Effector CD4-positive, alpha-beta T cell (primary cell): ENCODE measurements around the gene INPP5A.
A peak's percentile ranks its signal among the peaks of the same experiment; 100 is the strongest.

Experiments
- DNase-seq: peaks from one replicate; pipeline ENCODE4 v3.0.0-alpha.2; 2020

The INPP5A gene

DNA sequence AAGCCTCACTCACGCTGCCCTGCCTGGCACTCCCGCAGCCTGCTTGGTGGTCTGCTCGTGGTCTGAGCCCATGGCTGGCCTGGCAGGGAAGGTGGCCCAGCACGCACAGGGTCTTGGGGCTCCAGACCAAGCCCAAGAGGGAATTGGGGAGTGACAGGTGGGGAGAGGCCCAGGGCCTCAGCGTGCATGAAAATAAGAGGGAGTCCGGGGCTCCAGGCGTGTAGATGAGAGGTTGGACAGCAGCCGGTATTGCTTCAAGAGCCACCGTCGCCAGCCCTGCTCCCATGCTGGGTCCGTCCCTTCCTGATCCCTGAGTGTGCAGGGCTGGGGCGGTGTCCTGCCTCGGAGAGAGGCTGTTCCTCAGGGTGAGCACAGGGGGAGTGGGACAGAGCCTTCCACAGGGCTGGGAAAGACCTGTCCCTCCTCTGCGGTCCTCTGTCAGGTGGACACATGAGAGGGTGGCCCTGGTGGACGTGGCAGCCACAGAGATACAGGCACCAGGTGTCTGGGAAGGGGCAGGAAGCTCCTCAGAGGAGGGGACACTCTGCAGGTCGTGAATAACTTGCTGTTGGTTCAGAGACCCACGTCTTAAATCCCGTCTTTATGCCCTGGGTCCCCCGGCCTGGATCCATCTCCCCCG is 113.1 kb downstream of the INPP5A start:
- no peak for DNase-seq

DNA sequence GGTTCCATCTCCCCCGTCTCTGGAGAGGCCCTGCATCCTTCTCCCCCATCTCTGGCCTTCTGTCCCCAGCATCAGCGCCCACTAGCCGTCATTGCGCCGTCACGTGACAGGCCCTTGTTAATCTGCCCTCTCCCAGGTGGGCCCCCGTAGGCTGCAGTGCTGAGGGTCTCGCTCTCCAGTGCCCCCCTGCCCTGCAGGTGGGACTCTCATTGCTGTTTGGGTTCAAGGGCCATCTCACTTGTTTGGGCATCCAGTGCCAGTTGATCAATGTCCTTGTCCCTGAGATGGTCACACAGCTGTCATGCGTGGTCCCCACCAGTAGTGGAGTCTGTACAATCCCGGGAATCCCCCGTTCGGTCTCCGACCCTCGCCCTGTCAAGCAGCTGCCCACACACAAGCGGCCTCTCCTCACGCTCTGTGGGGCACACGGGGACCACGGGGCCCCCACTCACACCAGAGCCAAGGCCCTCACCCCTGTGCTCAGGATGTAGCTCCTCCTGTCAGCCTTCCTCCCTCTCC is 114.0 kb downstream of the INPP5A start:
- DNase-seq, result no peak

DNA sequence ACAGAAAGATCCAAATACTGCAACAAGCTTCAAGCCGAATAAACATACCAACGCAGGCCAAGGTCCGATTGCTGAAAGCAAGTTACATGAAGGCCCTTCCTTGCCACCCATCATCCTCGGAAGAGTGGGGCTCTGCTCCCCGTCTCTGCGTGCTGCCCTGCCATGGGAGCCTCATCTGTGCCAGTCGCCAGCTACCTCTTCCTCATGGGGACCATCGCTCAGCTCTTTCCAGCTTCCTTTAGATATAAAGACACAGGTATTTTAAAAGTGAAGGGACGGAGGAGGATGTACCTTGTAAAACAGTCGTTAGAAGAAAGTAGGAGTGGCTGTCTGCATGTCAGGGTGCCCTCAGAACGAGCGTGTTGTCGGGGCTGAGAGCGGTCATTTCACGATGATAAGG is 114.9 kb downstream of the INPP5A start:
- no peak for DNase-seq

DNA sequence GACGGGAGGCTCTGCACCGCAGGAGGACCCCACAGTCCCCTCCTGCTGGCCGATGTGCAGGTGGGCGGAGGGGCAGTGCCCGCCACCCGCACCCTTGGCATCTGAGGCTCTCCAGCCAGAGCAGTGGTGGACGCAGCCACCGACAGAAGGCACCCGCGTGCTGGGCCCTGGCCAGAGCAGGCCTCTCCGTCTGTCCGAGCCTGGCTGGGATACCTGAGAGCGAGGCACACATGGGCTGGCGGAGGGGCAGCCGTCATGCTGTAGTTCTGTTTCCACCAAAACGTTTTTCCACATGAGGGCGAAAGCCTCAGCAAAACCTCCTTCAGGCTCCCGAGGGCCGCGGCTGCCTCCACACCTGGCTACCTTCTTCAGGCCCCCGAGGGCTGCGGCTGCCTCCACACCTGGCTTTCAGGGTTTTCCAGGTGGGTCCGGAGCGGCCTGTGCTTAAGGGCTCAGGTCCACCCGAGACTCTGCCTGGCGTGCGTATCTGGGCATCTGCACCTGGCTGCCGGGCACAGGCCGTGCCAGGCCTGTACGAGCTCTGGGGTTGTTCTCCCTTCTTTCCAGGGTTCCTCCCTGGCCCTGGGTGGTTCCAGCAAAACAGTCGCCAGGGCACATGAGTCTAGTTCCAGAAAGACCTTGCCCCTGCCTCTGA is 115.5 kb downstream of the INPP5A start:
- DNase-seq, result no peak

DNA sequence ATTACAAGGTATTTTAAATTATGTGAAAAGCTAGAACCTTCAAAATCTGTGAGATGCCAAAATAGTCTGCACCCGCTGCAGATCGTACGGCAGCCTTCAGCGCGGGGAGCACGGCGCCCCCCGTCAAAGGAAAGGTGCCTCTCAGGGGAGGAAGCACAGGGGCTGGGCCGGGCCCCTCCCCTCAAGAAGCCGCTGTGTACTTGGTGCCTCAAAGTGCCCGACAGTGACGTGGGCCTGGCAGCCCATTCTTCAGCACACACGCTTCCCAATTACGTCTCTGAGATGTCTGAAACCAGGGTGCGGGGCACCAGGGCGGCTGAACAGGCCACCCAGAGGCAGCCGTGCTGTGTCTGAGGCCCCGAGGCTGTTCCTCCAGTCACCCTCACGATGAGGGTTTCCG is 116.1 kb downstream of the INPP5A start:
- DNase-seq, result no peak

DNA sequence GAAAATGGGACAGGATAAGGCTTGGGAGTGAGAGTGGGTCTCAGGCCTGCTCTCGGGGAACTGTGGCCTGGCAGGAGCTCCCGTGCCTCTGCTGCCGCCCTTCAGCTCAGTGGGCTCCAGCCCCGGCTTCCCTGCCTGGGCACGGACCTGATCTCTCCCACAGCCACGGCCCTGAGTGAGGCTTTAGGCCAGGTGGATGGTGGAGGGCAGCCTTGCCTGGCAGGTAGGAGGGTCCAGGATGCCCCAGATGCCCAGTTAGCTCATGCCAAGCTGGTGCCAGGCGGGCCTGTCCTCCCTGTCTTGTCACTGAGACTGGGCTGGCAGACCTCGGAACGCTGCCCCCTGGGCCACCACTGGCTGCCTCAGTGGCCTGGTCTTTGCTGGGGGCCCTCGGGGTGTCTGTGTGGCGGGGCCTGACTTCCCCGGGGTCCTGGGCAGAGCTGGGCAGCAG is 116.6 kb downstream of the INPP5A start:
- DNase-seq, result no peak

DNA sequence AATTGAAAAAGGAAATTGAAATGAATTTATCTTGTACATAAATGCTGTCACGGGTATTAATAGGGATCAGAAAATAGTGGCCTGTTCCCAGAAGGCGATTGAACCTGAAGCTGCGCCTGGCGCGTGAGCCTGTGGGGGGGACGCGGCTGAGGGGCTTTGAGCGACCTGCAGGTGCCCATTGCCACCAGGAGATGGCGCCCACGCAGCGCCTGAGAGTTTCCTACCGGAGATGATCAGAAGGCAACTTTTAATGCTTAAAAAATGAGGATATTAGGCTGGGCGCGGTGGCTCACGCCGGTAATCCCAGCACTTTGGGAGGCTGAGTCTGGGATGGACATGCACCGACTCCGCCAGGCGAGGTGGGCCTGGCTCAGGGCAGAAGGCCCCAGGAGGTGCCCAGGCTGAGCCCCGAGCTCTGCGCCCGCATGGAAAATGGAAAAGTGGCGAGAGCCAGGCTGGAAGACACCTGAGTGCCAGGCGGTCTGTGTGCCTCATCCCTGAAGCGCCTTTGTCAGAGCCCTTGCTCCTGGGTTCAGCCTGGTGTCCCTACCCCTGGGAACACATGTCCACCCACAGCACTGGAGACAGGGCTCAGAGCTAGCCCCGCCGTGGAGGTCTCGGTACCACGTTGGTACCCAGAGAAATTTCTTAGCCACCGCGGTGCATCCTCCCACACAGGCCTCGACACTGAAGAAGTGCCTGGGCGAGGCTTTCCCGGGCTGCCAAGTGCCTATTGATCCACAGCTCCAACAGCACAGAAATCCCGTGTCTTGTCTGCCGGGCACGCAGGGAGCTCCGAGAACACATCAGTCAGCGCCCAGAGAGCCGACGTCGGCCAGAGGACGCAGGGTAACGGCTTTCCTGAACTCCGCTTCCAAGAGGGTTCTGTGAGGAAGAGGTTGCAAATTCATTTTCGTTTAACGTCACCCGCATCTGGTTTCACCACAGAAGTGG is 117.4 kb downstream of the INPP5A start:
- DNase-seq, result peak; percentile 35

DNA sequence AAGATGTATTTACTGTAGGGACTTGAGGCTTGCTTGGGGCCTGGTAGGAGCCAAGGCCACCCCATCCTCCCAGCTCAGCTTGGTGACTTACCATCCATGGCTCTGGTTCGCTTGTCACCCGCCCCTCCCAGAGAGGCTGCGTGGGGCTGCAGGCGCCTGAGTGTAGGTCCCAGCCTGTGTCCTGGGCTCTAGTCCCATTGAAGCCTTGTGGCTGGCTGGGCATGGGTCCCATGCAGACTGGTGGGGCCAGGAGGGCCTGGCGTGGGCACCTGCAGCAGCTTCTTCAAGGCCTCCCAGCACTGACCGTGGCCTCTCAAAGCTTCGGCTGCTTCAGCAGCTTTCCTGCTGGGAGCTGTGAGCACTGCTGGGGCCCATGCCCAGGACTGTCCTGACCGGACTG is 118.1 kb downstream of the INPP5A start:
- no peak for DNase-seq

DNA sequence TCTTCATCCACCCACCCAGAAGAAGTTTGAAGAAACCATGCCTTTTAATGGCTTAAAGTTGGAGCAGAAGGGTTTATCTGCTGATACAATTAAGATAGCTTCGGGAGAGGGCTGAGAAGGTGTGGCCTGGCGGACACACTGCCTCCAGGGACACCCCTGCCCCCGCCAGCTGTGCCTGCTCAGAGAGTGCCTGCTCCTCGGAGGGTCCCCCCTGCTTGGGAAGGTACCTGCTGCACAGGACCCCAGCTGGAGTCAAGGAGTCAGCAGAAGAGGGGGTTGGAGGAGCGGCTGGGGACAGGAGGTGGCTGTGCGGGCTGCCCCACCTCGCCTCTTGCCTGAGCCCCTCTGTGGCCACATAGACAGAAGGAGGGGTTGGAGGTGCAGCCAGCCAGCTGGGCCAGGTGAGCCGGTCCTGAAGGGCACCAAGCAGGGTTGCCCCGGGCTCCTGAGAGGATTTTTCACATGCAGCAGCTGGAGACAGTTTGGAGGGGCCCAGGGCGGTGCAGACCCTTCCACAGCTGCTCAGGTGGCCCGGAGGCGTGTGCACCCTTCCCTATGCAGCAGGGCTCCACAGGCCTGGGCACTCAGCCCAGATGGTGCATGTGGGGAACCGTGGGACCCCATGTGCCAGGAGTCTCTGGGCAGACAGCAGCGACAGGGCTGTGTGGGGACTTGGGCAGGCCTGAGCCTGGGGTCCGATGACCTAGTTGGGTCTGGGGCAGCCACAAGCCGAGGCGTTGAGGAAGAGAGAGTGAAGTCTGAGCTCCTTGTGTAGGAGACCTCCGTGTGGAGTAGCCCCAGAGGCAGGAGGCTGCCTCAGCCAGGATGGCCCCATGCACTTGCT is 118.9 kb downstream of the INPP5A start:
- no peak for DNase-seq

DNA sequence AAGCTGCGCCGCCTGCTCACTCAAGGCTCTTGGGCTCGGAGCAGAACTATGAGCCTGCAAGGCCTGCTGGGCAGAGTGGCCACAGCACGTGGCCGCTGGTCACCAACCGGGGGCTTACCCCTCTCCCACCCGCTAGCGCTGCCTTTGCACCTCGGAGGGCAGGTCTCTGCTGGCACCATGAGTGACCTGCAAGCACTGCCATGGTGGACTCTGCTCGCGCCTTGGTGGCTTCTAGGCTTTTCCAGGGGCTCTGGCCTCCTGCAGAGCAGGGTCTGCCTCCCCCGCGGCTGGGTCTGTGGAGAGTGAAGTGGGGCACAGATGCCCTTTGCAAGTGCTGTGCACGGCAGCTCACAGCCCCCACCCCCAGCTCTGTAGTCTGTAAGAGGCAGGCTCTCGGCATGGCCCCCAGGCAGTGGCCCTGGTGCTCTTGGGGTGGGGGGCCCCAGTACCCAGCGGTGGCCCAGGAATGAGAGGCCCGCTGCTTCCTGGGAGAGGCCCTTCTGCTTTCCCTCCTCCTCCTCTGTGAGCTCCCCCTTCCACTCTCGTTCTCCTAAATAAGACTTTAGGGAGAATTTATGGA is 119.6 kb downstream of the INPP5A start:
- DNase-seq, result no peak

DNA sequence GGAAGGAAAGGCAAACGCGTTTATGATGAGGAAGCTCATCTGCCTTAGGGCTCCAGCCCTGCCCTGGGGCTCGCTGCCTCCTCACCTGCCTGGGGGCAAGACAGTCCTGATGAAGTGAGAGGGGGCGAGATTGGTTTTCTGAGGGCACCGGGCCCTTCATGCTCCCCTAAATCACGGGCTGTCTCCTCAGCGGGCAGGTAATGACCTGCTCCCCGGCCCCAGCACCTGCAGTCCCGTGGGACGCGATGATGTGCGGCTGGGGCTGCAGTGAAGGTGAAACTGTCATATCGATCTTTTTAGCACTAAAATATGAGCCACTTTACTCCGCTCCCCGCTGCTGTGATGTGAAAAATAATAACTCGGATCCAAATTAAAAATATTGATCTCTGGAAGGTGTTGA is 120.2 kb downstream of the INPP5A start:
- no peak for DNase-seq

DNA sequence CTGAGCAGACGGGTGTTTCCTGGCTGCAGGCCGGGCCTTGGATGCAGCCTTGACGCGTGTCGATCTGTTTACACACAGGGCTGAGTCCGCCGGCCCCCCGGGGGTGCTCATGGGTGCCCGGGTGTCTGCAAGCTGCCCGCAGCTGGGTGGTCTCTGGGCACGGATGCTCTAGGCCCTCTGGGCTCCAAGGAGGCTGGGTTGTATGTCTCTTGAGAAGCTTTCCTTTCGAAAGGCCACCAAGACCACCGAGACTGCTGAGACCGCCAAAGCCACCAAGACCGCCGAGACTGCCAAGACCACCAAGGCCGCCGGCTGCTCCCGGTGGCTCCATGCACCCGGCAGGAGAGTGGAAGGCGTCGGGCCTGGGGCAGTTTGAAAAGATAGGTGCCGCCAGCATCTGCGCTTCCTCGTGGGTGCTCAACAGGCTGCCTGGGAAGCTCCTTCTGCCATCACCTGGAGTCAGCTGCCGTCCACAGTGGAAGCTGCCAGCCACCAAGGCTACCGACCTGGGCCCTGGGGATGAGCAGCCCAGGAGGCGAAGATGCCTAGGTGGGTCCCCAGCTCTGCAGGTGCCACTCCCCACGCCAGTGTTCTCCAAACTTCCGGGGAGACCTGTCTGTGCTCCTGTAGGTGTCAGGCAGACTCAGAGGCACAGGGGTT is 121.1 kb downstream of the INPP5A start:
- DNase-seq, result no peak

DNA sequence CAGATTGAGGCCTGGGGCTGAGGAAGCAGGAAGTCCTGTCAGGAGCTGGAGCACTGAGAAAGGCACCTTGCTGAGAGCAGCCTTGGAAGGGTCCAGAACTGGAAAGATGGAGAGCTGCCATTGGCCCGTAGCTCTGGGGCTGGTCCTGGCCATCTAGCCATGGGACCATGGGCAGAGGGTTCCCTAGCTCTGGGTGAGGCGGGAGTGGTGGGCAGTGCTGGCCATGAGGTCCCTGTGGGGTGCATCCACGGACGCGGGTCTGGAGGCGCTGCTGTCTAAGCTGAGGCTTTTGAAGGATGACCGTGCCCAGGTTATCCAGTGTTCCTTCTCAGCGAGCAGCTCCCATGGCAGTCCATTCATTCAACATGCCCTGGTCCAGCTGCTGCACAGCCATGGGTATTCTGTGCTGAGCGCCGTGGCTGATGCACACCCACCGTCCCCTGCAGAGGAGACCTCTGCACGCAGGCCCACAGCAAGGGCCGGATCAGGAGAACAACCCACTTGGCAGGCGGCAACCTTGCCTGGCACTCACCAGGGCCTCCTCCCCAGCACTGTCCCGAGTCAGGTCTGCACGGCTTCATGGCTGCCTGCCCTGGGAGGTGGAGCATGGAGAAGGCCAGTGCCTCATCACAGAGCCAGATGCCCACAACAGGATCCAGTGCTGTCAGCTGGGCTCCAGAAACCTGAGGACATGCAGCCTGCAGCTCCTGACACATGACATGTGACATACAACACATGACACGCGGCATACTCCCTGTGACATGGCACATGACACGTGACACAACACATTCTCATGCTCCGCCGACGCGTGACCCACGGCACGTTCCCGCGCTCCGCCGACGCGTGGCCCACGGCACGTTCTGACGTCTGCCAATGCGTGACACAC is 121.9 kb downstream of the INPP5A start:
- DNase-seq, result no peak

DNA sequence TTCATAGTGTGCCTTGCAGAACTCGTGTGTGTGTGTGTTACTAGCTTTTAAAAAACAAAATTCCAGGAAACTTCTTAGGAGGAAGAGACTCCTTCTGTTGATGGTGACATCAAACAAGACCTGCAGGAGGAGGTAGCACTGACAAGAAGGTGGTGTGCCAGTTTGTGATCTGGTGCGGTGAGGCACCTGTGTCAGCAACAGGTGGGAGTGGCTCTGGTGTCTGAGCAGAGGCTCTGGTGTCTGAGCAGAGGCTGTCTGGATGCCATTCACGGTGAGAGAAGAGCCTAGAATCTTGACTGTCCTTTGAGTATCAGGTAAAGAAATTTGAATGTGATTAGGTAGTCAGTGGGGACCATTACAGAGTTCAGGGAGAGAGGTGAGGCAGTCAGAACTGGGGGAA is 122.8 kb downstream of the INPP5A start:
- DNase-seq, result no peak

DNA sequence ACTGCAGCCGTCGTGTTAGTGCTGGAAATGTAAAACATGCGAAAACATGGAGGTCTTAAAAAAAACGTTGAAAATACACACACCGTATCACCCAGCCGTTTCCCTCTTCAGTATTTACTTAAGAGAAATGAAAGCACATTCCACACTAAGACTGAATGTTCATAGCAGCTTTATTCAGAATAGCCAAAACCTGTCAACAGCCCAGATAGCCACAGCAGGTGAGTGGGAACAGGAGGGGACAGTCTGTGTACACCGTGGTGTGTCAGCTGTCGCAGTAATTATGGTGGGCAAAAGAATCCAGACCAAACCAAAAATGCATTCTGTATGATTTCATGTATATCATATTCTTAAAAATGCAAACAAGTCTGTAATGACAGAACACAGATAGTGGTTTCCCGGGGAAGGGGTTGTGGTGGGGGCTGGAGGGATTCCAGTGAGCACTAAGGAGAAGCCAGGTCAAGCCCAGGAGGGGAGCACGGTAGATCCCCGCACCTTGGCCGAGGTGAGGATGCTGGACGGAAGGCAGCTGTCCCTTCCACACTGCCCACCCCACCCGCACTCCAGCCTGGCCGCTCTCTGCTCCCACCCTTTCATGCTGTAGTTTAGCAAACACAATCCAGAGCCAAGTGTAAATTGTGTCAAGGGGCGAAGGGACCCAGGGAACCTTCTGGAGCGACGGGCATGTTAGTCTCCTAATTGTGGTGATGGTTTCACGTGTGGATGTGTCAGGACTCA is 124.8 kb downstream of the INPP5A start:
- DNase-seq, result no peak

DNA sequence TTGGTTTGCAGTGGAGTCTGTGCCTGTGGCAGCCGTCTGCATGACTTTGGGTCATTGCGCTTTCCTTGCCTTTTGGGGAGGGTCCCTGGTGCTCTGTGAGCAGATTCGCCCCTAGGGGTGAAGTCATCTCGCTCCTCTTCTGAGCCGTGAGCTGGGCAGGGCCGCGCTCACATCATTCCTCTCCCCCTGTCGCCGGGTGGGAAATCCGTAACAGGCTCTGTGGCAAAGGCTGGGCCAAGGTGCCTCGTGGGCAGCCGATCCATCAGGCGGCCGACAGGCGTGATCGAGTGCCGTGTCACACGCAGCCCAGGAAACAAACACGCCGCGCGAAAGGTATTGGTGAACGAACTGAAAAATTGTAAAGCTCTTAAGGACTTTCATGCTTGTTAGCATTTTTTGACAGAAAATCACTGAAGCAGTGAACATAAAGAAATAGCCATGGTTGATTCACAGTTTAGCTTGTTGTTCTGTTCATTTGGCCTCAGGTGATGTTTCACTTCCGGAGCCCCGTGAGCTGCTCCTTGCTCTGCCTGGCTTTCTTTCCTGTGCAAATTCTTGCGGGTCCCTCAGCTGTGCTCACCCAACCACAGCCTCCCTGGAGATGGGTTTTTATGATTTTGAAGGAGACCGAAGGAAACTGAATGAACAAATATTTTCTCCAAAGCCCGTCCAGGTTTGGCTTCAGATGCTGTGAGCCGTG is 126.2 kb downstream of the INPP5A start:
- no peak for DNase-seq

DNA sequence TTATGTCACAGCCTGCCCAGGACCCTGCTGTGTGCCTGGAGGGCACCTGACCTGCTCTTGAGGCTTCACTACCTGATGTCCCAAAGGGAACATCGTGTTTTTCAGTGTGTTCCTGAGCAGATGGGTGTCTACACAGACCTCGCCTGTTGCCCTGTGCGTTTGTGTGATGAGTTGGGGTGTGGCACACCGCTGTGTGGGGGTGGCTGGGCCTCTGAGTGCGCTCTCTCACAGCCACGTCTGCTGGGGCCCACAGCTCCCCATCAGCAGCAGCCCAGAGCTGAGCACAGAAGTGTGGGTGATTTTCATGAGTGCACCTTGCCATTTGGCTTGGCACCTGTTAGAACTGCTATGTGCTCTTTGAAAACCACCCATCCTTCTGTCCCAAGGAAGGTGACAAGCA is 126.8 kb downstream of the INPP5A start:
- no peak for DNase-seq

DNA sequence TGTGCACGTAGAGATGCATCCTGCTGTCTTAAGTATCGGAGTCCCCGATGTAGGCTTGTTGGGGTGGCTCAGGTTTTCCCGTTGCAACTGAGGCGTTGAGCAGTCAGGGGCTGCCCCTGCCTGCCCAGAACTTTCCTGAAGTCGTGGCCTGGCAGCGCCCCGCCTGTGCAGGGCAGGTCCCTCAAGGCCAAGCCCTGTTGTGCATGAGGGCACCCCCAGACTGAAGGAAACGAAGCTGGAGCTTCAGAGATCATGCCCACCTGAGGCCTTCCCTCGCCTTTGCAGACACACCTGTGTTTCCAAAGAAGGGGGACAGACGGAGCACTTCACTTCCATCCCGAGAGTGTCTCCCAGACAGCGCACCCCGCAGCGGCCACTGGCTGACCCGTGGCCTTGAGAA is 127.3 kb downstream of the INPP5A start:
- DNase-seq, result no peak
